Measurements from ENCODE around the gene NKTR. TPM values are rescaled to one million over a fixed set of nuclear protein-coding genes. Genes with fewer than 3 reads are reported as not detected.

The NKTR gene
- total RNA-seq, 1 donor from 2014 or later = 23.6 TPM

DNA sequence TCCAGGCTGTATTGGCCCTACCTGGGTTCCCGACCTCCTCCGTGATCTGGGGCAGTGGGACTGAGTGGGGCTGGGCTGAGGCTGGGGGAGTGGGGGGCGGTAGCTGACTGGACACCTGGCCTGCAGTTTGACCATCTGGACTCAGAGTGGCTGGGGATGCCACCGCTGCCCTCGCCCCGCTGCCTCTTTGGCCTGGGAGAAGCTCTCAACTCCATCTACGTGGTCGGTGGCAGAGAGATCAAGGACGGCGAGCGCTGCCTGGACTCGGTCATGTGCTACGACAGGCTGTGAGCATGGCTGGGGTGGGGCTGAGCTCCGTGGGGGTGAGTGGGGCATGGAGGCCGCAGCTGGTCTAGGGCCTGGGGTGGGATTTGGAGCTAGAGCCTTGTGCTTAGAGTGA, 87.5 kb downstream of the NKTR start:
- no peak for DNase-seq
- intact Hi-C loops (cut with micrococcal nuclease) = no loop called here
- ATAC-seq = no peak

DNA sequence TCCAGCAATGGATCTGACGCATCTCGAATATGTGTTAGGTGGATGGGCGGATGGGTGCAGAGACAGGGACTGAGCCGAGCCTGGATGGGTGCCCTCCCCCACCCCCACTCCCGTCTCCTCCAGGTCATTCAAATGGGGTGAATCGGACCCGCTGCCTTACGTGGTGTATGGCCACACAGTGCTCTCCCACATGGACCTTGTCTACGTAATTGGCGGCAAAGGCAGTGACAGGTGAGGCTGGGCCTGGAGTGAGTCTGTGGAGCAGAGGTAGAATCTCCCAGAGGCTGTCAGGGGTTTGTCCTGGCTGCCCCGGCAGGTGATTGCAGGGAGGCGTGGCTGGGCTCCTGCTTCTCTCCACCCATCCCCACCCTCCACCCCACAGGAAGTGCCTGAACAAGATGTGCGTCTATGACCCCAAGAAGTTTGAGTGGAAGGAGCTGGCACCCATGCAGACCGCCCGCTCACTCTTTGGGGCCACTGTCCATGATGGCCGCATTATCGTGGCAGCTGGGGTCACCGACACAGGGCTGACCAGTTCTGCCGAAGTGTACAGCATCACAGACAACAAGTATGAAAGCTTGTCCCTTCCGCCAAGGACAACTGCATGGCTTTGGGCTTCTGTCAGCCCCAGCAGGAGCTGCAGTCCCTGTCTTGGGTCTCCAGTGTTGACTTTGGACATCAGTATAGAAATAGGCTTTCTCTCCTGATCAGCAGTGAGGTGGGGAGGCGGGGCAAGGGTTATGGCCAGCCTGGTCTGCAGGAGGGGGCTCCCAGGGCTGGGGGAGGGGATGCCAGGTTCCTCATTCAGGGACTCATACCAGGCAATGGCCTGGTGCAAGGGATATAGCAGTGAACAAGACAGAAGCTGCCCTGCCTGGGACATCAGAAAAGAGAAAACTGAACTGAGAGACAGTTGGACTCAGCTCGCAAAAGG, 88.3 kb downstream of the NKTR start:
- ATAC-seq (no peak), DNase-seq (no peak)
- intact Hi-C loops (cut with micrococcal nuclease) = no loop called here

DNA sequence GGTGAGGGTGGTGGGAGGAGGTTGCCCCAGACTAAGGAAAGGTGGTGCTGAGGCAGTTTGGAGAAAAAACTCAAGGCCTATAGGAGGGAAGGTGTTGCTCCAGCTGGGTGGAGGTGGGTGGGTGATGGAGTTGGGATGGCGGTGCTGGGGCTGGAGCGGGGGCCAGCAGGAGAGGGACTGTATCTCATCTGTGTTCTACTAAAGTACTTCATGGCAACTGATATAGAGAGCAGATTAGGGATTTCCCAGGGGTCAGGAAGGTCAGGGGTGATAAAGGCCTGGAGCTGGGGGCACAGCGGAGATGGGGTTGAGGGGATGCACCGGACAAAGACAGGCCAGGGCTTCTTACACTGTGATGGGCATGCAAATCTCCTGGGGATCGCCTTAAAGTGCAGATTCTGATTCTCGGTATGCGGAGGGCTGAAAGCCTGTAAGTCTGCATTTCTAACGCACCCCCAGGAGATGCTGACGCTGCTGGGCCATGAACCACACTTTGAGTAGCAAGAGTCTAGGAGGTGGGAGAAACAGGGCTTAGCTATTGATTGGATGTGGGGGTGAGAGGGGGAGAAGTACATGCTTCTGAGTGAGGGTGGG, 89.0 kb downstream of the NKTR start:
- ATAC-seq = no peak
- DNase-seq = no peak
- intact Hi-C loops (cut with micrococcal nuclease) = no loop called here

DNA sequence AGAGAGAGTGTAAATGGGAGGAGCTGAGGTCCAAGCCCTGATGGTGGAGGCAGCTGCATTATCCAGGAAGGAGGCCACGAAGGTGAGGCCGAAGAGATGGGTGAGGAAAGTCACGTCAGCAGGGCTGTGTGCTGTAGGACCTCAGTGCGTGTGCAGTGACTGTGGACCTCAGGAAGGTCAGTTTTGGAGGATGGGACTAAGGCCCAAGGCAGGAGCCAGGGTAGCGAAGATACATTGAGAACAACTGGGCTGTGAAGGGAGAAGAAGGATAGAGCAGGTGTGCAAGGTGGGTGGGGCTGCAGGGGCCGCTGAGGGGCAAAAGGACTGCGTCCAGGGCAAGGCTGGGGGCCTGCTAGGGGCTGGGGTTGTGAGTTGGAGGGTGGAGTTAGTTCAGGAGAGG, 89.7 kb downstream of the NKTR start:
- DNase-seq = no peak

DNA sequence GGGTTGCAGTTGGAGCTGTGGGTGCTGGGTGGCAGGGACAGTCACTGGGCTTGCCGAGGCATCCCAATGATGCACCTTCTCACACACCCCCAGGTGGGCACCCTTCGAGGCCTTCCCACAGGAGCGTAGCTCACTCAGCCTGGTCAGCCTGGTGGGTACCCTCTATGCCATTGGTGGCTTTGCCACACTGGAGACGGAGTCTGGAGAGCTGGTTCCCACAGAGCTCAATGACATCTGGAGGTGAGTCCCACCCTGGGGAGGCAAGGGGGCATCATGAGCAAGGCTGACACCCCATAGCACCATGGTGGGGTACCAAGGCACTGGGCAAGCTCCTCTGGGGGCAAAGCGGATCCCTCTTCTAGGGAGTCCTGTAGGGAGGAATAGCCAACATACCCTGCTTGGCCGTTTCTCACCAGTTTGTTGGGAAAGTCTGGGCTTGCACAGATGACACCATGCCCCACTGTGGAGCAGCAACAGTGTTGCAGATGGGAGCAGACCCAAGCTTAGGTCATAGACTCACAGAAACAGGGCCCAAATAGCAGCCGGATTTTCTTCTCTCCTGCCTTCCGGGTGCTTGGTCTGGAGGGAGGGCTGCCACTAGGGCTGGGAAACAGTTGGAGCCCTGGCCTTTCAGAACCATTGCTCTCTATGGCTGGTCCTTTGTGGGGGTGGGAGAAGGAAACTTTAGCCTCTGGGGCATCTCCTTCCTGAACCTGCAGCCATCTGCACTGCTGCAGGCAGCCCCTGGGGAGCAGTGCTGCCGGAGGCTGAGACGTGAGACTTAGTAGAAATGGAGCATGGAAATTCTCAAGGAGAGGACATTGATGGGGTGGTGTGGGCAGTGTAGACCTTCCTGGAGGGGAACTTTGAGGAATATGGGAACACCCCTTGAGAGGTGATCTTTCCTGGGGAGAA, 90.5 kb downstream of the NKTR start:
- intact Hi-C loops (cut with micrococcal nuclease) = no loop called here
- no peak for DNase-seq

More for the DNA sequence above, 89.7 kb downstream of the NKTR start:
- no peak for ATAC-seq
- intact Hi-C loops (cut with micrococcal nuclease) = no loop called here

DNA sequence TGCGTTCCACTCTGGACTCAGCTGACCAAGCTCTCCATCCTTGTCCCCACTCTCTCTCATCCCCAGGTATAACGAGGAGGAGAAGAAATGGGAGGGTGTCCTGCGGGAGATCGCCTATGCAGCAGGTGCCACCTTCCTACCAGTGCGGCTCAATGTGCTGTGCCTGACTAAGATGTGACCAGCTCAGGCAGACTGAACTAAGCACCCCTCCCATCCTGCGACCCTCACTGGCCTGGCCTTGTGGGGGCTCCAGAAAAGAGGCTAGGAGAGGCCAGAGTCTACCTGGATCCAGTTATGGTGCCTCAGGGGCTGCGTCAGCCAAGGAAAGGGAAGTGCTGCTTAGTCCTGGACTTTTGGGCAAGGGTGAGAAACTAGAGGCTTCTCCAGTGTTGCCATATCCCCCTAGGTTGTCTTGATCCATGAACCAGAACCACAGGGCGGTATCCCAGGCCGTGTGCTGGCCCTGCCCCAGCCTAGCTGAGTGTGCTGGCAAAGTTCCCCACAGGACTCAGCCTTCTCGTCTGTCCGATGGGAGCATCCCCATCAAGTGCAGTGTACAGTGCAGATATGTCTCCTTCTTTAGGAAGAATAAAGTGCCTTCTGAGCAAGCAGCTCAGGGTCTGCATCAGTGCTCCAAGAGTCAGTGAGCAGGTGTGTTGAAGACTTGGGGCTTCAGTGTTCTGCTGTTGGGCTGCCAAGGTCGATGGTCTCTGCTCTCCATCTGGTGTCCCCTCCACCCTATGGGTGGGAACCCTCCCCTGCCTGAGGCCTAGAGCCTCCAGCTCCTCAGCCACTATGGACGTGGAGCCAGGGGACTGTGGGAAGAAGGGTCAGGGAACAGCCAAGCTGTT, 91.6 kb downstream of the NKTR start:
- peak; percentile 12 for ATAC-seq
- intact Hi-C loops (cut with micrococcal nuclease) = no loop called here
- no peak for DNase-seq

More for the DNA sequence above, 90.5 kb downstream of the NKTR start:
- ATAC-seq = peak; percentile 5

DNA sequence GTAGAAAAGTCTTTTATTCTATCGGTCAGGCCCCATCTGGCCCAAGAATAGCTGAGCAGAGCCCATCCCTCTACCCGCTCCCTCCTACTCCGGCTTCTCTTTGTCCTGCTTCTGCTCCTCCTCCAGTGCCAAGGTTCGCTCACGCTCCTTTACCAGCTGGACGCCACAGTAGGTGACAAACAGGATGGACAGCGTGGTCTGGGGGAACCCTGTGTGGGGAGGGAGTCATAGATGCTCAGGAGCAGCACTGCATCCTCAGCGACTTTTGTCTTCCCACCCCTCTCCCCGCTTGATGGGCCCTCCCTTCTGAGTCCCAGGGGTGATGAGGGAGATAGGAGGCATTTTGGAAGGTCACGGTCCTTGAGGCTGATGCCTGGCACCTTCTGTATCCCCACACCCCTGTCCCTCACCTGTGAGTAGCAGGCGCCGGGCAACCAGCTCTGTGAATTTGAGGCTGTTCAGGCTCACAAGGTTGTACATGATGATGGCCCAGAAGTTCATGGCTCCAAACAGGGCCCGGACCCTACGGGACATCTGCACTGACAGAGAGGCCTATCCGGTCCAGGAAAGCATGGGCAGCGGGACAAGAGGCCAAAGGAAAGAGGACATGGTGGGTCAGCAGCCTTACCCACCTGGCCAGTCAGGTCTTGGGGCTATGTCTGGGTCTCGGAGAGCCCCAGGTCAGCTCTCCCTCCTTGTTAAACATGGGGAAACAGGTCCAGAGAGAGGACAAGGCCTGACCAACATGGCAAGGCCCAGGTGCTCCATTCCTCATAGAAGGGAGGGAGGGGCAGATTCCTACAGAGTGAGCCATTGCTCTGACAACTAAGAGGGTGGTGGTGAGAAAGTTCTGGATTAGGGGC, 92.4 kb downstream of the NKTR start:
- intact Hi-C loops (cut with micrococcal nuclease) = no loop called here
- ATAC-seq = peak; percentile 11
- no peak for DNase-seq

DNA sequence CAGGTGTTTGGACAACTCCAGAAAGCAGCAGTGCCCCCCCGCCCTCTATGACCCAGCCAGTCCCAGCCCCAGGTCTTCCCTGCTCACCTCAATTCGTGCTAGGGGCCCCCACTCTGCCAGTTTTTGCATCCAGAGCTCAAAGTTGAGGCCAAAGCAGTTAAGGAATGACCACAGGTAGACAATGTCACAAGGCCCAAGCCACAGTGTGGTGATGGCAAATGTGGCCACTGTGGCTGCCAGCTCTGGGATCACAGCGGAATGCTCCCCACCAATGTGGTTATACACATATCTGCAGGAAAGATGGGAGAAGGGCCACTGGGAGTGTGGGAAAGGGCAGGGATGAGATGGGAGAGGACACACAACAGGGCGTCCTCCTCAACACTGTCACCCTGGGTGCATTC, 93.0 kb downstream of the NKTR start:
- no peak for ATAC-seq
- intact Hi-C loops (cut with micrococcal nuclease) = no loop called here
- no peak for DNase-seq

DNA sequence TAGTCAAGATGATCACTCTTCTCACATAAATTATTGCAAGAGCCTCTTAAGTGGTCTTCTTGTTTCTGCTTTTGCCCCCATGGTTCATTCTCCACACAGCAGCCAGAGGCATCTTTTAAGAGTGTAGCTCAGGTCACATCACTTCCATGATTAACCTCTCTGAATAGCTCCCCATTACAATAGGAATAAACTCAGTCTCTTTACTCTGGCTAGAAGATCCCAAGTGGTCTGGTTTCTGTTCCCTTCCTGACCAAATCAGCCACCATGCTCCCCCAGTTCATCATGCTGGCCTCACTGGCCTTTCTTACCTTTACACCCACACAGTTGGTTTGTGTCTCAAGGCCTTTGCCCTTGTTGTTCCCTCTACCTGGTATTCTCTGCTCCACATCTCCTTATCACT, 93.9 kb downstream of the NKTR start:
- DNase-seq (no peak), ATAC-seq (no peak)
- intact Hi-C loops (cut with micrococcal nuclease) = no loop called here

DNA sequence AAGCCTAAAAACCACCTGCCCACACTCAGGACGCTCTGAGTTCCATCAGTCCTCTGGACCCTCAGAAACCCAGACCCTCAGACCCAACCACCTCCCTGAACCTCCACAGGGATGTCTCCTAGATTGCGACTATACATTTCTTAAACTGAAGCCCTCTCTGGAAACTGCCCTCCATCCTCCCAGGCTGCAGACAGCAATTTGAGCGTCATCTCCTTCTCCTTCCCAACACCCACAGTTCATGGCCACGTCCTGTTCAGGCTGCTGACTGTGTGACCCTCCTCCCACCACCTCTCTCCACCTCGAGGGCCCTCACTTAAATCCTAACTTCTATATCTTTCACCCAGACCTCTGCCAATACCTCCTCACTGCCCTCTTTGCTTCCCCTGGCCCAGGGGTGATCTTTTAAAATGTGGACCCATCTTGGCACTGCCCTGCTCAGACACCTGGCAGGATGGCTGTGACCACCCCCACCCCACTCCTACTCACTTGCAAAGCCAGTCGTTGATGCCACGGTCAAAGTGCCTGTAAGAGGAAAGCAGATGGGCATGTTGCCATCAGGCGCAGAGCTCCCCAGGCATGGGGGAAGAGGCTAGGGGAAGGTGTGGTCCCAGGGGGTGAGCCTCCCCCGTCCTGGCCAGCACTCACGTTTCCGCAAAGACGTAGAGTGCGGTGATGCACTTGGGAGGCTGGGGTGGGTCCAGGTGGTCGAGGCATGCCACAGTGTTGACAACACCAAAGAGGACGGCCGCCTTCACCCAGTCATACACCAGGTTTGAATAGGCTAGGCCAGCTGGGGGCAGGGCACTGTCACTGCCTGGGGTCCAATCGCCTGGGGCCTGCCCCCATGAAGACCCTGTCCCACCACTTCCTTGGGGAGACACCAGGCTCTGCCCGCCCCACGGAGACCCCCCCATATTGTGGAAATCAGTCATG, 96.1 kb downstream of the NKTR start:
- no peak for DNase-seq
- intact Hi-C loops (cut with micrococcal nuclease) = no loop called here
- no peak for ATAC-seq

DNA sequence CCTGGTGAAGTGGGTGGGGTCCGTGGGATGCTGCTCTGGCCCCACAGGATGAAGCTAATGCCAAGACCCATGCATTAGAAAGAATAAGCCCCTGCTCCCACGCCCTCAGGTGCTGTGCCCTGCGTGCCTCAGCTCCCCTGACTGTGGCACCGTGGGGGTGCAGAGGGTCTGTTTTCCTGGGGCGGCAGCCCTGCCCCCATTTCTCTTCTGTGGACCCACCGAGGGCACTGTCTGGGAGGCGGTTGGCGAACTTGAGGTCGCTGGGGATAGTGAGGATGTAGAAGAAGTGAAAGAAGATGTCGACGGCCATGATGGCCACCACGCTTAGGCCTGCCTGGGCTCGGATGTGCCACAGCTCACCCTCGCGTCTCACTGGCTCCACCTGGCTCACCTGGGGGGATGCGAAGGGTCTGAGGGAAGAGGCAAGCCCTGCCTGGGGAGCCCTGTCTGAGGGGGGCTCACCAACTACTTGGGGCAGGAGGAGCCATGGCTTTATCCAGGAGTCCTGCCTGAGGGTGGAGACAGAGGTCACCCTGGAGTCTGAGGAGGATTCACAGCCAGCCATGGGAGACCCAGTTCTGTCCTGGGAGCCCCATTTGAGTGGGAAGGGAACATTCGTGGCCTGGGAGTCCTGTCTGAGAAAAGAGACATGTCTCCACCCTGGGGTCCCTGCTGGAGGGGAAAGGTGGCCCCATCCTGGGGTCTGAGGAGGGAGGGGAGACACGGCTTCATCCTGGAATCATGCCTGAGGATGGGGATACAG, 97.0 kb downstream of the NKTR start:
- DNase-seq (no peak), ATAC-seq (no peak)
- intact Hi-C loops (cut with micrococcal nuclease) = no loop called here

Other genes starting within 250 kb of the NKTR start
- not detected for gene LYZL4, start 190.1 kb upstream of the NKTR start, total RNA-seq
- 2.2 TPM for gene VIPR1, start 98.0 kb upstream of the NKTR start, total RNA-seq
- 24.3 TPM for gene SEC22C, start 18.7 kb upstream of the NKTR start, total RNA-seq
- gene SS18L2, start 9.8 kb upstream of the NKTR start, total RNA-seq = 9.7 TPM
- gene ZBTB47, start 53.0 kb downstream of the NKTR start, total RNA-seq = 90.5 TPM
- 0.12 TPM for gene KLHL40, start 84.9 kb downstream of the NKTR start, total RNA-seq
- gene HHATL, start 102.1 kb downstream of the NKTR start, total RNA-seq = 463 TPM
- gene CCDC13, start 172.6 kb downstream of the NKTR start, total RNA-seq = 0.17 TPM
- gene HIGD1A, start 203.8 kb downstream of the NKTR start, total RNA-seq = 333 TPM
- 0.92 TPM for gene ACKR2, start 208.8 kb downstream of the NKTR start, total RNA-seq